WTC11 (cell line): ENCODE data around the gene CTIF. TPM values are rescaled to one million over a fixed set of nuclear protein-coding genes. Genes with fewer than 3 reads are reported as not detected.

Experiments
- CDX4 ChIP-seq: fragments of 250-450 bp; sonication (Bioruptor Pico); IDR thresholded peaks from 2 replicates; pipeline ENCODE4 v1.9.0; 2021; ENCODE audit warnings: moderate library complexity, mild to moderate bottlenecking, inconsistent platforms, borderline replicate concordance
- CREB1 ChIP-seq: sonication (generic); formaldehyde crosslinking; IDR thresholded peaks from 2 replicates; pipeline ENCODE4 v1.8.0; 2023; ENCODE audit warnings: mild to moderate bottlenecking, missing genetic modification reagents
- CREM ChIP-seq: sonication (generic); formaldehyde crosslinking; IDR thresholded peaks from 2 replicates; pipeline ENCODE4 v1.8.1; 2022; ENCODE audit warnings: mild to moderate bottlenecking, missing genetic modification reagents, moderate library complexity
- E2F4 ChIP-seq: sonication (generic); formaldehyde crosslinking; IDR thresholded peaks from 2 replicates; pipeline ENCODE4 v1.8.1; 2022; ENCODE audit warnings: low read depth, mild to moderate bottlenecking, moderate library complexity, missing genetic modification reagents, borderline replicate concordance
- EMX1 ChIP-seq: fragments of 250-450 bp; sonication (Bioruptor Pico); IDR thresholded peaks from 2 replicates; pipeline ENCODE4 v1.8.0; 2021; ENCODE audit warnings: mild to moderate bottlenecking
- ERG ChIP-seq: fragments of 250-450 bp; sonication (Bioruptor Pico); IDR thresholded peaks from 2 replicates; pipeline ENCODE4 v1.8.0; 2021; ENCODE audit warnings: mild to moderate bottlenecking
- GABPB1 ChIP-seq: sonication (generic); formaldehyde crosslinking; IDR thresholded peaks from 2 replicates; pipeline ENCODE4 v1.8.1; 2023; ENCODE audit warnings: mild to moderate bottlenecking, missing genetic modification reagents
- GRHL2 ChIP-seq: fragments of 250-450 bp; sonication (Bioruptor Pico); IDR thresholded peaks from 2 replicates; pipeline ENCODE4 v1.8.0; 2022; ENCODE audit warnings: mild to moderate bottlenecking, moderate library complexity; ENCODE audit not compliant: insufficient replicate concordance, severe bottlenecking
- HMGA2 ChIP-seq: fragments of 250-450 bp; sonication (Bioruptor Pico); IDR thresholded peaks from 2 replicates; pipeline ENCODE4 v1.4.0; 2021; ENCODE audit warnings: mild to moderate bottlenecking, moderate library complexity
- KAT7 ChIP-seq: sonication (generic); formaldehyde crosslinking; IDR thresholded peaks from 2 replicates; pipeline ENCODE4 v1.8.1; 2023; ENCODE audit warnings: missing genetic modification reagents, mild to moderate bottlenecking, borderline replicate concordance
- MLX ChIP-seq: sonication (generic); formaldehyde crosslinking; IDR thresholded peaks from 2 replicates; pipeline ENCODE4 v1.8.1; 2023; ENCODE audit warnings: mild to moderate bottlenecking, missing genetic modification reagents, moderate library complexity
- MYBL2 ChIP-seq: sonication (generic); formaldehyde crosslinking; IDR thresholded peaks from 2 replicates; pipeline ENCODE4 v1.8.1; 2023; ENCODE audit warnings: mild to moderate bottlenecking, moderate library complexity, missing genetic modification reagents
- NFATC4 ChIP-seq: fragments of 250-450 bp; sonication (Bioruptor Pico); IDR thresholded peaks from 2 replicates; pipeline ENCODE4 v1.9.0; 2021; ENCODE audit warnings: mild to moderate bottlenecking
- NFE2L1 ChIP-seq: sonication (generic); formaldehyde crosslinking; IDR thresholded peaks from 2 replicates; pipeline ENCODE4 v1.8.1; 2023; ENCODE audit warnings: missing genetic modification reagents
- OVOL2 ChIP-seq: fragments of 250-450 bp; sonication (Bioruptor Pico); IDR thresholded peaks from 2 replicates; pipeline ENCODE4 v1.9.0; 2021; ENCODE audit warnings: mild to moderate bottlenecking, borderline replicate concordance
- PRDM15 ChIP-seq: sonication (generic); formaldehyde crosslinking; IDR thresholded peaks from 2 replicates; pipeline ENCODE4 v1.8.0; 2022; ENCODE audit warnings: missing genetic modification reagents
- SMAD3 ChIP-seq: sonication (generic); formaldehyde crosslinking; IDR thresholded peaks from 2 replicates; pipeline ENCODE4 v1.8.0; 2022; ENCODE audit warnings: missing genetic modification reagents, mild to moderate bottlenecking, borderline replicate concordance
- SMAD4 ChIP-seq: sonication (generic); formaldehyde crosslinking; IDR thresholded peaks from 2 replicates; pipeline ENCODE4 v1.8.0; 2022; ENCODE audit warnings: mild to moderate bottlenecking, missing genetic modification reagents
- SOX15 ChIP-seq: fragments of 250-450 bp; sonication (Bioruptor Pico); IDR thresholded peaks from 2 replicates; pipeline ENCODE4 v1.9.0; 2021; ENCODE audit warnings: mild to moderate bottlenecking
- ZNF138 ChIP-seq: sonication (generic); formaldehyde crosslinking; conservative IDR thresholded peaks from 2 replicates; pipeline ENCODE4 v1.8.1; 2022; ENCODE audit warnings: mild to moderate bottlenecking, moderate library complexity, missing genetic modification reagents
- ZNF219 ChIP-seq: sonication (generic); formaldehyde crosslinking; IDR thresholded peaks from 2 replicates; pipeline ENCODE4 v1.8.0; 2023; ENCODE audit warnings: missing genetic modification reagents, mild to moderate bottlenecking, borderline replicate concordance
- ZNF281 ChIP-seq: sonication (generic); formaldehyde crosslinking; IDR thresholded peaks from 2 replicates; pipeline ENCODE4 v1.8.0; 2023; ENCODE audit warnings: mild to moderate bottlenecking, missing genetic modification reagents
- ZNF317 ChIP-seq: sonication (generic); formaldehyde crosslinking; IDR thresholded peaks from 2 replicates; pipeline ENCODE4 v1.8.1; 2023; ENCODE audit warnings: low read depth, mild to moderate bottlenecking, moderate library complexity, missing genetic modification reagents, borderline replicate concordance
- ZNF512 ChIP-seq: sonication (generic); formaldehyde crosslinking; IDR thresholded peaks from 2 replicates; pipeline ENCODE4 v1.8.1; 2022; ENCODE audit warnings: missing genetic modification reagents, borderline replicate concordance
- ZNF671 ChIP-seq: fragments of 250-450 bp; sonication (Bioruptor Pico); IDR thresholded peaks from 2 replicates; pipeline ENCODE4 v1.8.0; 2021; ENCODE audit warnings: mild to moderate bottlenecking
- ZSCAN18 ChIP-seq: fragments of 250-450 bp; sonication (Bioruptor Pico); IDR thresholded peaks from 2 replicates; pipeline ENCODE4 v2.1.2; 2022; ENCODE audit warnings: mild to moderate bottlenecking, moderate library complexity
- total RNA-seq: library from RNA; stranded (reverse); gene quantifications from 3 replicates; pipeline ENCODE4 v1.2.3, GENCODE V29; 2021

Gene CTIF
- total RNA-seq, 1 experiment from 2014 or later = 28.5 TPM

GRCh38 chr18:48538531-48539405 lies at the start of gene CTIF (continued):
- TF ChIP-seq ZNF512 (CRISPR knock-in tag) (no peak), ZNF317 (CRISPR knock-in tag) (no peak), CREM (CRISPR knock-in tag) (peak; percentile 47; the same call in 1 of the 2 replicates), PRDM15 (CRISPR knock-in tag) (no peak), GABPB1 (CRISPR knock-in tag) (peak; percentile 32; the same call in 1 of the 2 replicates), HMGA2 (CRISPR knock-in tag) (no peak), MLX (CRISPR knock-in tag) (no peak), OVOL2 (no peak), ZNF138 (no peak), ZNF671 (CRISPR knock-in tag) (no peak), NFE2L1 (CRISPR knock-in tag) (no peak), SMAD4 (no peak), SOX15 (no peak), SMAD3 (no peak), ZSCAN18 (CRISPR knock-in tag) (no peak), NFATC4 (CRISPR knock-in tag) (no peak), ERG (no peak), MYBL2 (CRISPR knock-in tag) (no peak), CDX4 (no peak), GRHL2 (CRISPR knock-in tag) (no peak), ZNF281 (CRISPR knock-in tag) (no peak), ZNF219 (CRISPR knock-in tag) (no peak), E2F4 (no peak), CREB1 (CRISPR knock-in tag) (no peak), KAT7 (CRISPR knock-in tag) (no peak), EMX1 (no peak)
